Loucy (cell line): ENCODE data around the gene UTP14C.
"Not testable (repeated sequence)": the region's sequence is repeated elsewhere in the genome, so short reads cannot be mapped to it uniquely, and the experiment has no call there.

ENCODE experiments used
- CTCF ChIP-seq: fragments of 200-600 bp; sonication (generic); conservative IDR thresholded peaks from 2 replicates; pipeline ENCODE4 v1.5.1; 2014; ENCODE audit warnings: mild to moderate bottlenecking, antibody characterized with exemption, low read length
- EZH2phosphoT487 ChIP-seq: fragments of 200-600 bp; IDR thresholded peaks from 2 replicates; pipeline ENCODE4 v1.6.1; 2018; ENCODE audit warnings: antibody characterized with exemption, mild to moderate bottlenecking, moderate library complexity, borderline replicate concordance

GRCh38 chr13:52061064-52061463 is 36.6 kb downstream of the UTP14C start:
- TF ChIP-seq CTCF, EZH2phosphoT487: not testable (repeated sequence)
